PFSK-1 (cell line): Measurements from ENCODE around the gene HSPB1.

Source experiments
- SIN3A ChIP-seq: IDR thresholded peaks from 2 replicates; pipeline ENCODE4 v1.6.1; 2012; ENCODE audit warnings: mild to moderate bottlenecking, low read length, moderate library complexity, borderline replicate concordance; ENCODE audit not compliant: insufficient read depth
- TAF1 ChIP-seq: IDR thresholded peaks from 2 replicates; pipeline ENCODE4 v1.6.1; 2012; ENCODE audit warnings: low read length, control low read depth, borderline replicate concordance; ENCODE audit not compliant: insufficient read depth
- TF ChIP-seq, protein P1 (sequence below), 2 experiments: IDR thresholded peaks; 2 replicates each; pipeline versions ENCODE4 v1.6.1 to v1.8.0; 2011 to 2012; ENCODE audit warnings: low read depth in 2 of 2, low read length in 2 of 2, control low read depth in 1 of 2, inconsistent platforms in 1 of 2, mild to moderate bottlenecking in 1 of 2, moderate library complexity in 1 of 2; ENCODE audit not compliant: insufficient read depth in 1 of 2

DNA sequence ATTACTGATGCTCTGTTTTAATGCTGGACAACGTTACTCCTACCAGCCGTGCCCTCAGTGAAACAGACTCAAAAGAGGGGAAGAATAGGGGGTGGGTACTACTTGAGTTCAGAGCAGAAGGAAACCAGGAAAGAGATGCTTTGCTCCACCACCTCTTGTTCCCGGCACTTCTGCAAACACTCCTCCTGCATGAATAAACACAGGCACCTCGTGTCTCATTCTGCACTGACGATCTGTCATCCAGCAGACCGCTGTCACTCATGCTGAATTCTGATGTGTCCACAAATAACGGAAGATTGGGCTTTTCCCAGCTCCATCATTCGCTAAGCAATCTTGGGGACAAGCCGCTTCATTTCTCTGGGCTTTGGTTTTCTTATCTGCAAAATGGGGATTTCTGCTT is 29.6 kb downstream of the HSPB1 start:
- TF ChIP-seq, protein P1, sequence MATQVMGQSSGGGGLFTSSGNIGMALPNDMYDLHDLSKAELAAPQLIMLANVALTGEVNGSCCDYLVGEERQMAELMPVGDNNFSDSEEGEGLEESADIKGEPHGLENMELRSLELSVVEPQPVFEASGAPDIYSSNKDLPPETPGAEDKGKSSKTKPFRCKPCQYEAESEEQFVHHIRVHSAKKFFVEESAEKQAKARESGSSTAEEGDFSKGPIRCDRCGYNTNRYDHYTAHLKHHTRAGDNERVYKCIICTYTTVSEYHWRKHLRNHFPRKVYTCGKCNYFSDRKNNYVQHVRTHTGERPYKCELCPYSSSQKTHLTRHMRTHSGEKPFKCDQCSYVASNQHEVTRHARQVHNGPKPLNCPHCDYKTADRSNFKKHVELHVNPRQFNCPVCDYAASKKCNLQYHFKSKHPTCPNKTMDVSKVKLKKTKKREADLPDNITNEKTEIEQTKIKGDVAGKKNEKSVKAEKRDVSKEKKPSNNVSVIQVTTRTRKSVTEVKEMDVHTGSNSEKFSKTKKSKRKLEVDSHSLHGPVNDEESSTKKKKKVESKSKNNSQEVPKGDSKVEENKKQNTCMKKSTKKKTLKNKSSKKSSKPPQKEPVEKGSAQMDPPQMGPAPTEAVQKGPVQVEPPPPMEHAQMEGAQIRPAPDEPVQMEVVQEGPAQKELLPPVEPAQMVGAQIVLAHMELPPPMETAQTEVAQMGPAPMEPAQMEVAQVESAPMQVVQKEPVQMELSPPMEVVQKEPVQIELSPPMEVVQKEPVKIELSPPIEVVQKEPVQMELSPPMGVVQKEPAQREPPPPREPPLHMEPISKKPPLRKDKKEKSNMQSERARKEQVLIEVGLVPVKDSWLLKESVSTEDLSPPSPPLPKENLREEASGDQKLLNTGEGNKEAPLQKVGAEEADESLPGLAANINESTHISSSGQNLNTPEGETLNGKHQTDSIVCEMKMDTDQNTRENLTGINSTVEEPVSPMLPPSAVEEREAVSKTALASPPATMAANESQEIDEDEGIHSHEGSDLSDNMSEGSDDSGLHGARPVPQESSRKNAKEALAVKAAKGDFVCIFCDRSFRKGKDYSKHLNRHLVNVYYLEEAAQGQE (IDR thresholded peaks at IDR 0.05; ENCODE audit: insufficient read depth in 1 of 2, low read depth in 2 of 2, low read length in 2 of 2), result no peak
- TF ChIP-seq SIN3A (no peak), TAF1 (no peak)
